ENCODE measurements around the gene SMIM41.

DNA sequence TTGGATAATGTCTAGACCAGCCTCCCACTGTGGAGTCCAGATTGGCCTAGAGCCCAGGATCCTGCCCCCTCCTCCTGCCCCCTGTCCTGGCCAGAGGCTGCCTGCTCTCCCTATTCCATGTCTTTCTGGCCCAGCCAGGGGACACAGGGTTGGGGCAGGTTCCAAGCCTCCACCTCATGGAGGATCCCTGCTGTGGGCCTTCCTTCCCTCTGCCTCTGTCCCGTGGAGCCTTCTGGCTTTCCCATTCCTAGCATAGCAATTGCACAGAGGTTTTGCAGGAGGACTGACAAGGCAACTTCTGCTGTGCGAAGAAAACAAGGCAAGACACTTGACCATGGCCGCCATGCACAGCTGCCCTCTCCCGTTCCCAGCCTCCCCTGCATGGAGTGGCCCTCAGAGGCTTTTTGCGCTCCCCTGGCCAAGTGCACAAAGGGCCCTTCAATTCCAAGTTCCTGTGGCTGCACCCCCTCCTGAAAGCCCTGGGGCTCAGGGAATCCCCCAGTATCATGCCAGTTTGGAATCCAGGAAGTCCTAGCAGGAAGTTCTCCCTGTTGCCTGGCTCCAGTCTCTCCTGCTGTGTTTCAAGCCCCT, 70.2 kb downstream of the SMIM41 start:
- TF ChIP-seq POLR2AphosphoS5 (IDR thresholded peaks at IDR 0.05; ENCODE audit: low read depth, low read length), result no peak
- TF ChIP-seq, protein P1, sequence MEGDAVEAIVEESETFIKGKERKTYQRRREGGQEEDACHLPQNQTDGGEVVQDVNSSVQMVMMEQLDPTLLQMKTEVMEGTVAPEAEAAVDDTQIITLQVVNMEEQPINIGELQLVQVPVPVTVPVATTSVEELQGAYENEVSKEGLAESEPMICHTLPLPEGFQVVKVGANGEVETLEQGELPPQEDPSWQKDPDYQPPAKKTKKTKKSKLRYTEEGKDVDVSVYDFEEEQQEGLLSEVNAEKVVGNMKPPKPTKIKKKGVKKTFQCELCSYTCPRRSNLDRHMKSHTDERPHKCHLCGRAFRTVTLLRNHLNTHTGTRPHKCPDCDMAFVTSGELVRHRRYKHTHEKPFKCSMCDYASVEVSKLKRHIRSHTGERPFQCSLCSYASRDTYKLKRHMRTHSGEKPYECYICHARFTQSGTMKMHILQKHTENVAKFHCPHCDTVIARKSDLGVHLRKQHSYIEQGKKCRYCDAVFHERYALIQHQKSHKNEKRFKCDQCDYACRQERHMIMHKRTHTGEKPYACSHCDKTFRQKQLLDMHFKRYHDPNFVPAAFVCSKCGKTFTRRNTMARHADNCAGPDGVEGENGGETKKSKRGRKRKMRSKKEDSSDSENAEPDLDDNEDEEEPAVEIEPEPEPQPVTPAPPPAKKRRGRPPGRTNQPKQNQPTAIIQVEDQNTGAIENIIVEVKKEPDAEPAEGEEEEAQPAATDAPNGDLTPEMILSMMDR (IDR thresholded peaks at IDR 0.05), result no peak

Measured in Panc1 (cell line).